TTC549 (cell line): ENCODE measurements around the gene ACTL7A.
"Not testable (repeated sequence)": the region's sequence is repeated elsewhere in the genome, so short reads cannot be mapped to it uniquely, and the experiment has no call there.

ENCODE experiments used
- FAIRE-seq: peaks from 2 replicates; lab custom pipeline; 2012; peaks lifted over from hg19 to GRCh38; lab: Jason Lieb, UNC

ACTL7A gene

GRCh38 chr9:108880738-108881316 is 18.8 kb downstream of the ACTL7A start:
- no peak for FAIRE-seq

- no peak for FAIRE-seq
Observed at GRCh38 chr9:108882052-108882888, 20.2 kb downstream of the ACTL7A start.

GRCh38 chr9:108883085-108883484 is 21.0 kb downstream of the ACTL7A start:
- FAIRE-seq, result no peak

GRCh38 chr9:108884701-108885100 is 22.6 kb downstream of the ACTL7A start:
- FAIRE-seq, result no peak

- no peak for FAIRE-seq
Observed at GRCh38 chr9:108885643-108886348, 23.7 kb downstream of the ACTL7A start.

- FAIRE-seq, result not testable (repeated sequence)
Observed at GRCh38 chr9:108886594-108887271, 24.7 kb downstream of the ACTL7A start.

- FAIRE-seq, result no peak
Observed at GRCh38 chr9:108889649-108890067, 27.6 kb downstream of the ACTL7A start.

GRCh38 chr9:108894225-108894997 is 32.3 kb downstream of the ACTL7A start:
- no peak for FAIRE-seq

GRCh38 chr9:108897324-108898096 is 35.4 kb downstream of the ACTL7A start:
- FAIRE-seq, result no peak

- FAIRE-seq, result not testable (repeated sequence)
Observed at GRCh38 chr9:108899023-108899695, 37.1 kb downstream of the ACTL7A start.

GRCh38 chr9:108900176-108900575 is 38.1 kb downstream of the ACTL7A start:
- FAIRE-seq, result no peak

GRCh38 chr9:108903420-108904103 is 41.5 kb downstream of the ACTL7A start:
- no peak for FAIRE-seq

- FAIRE-seq, result no peak
Observed at GRCh38 chr9:108904161-108904560, 42.1 kb downstream of the ACTL7A start.

GRCh38 chr9:108905494-108905893 is 43.4 kb downstream of the ACTL7A start:
- FAIRE-seq, result no peak

GRCh38 chr9:108910402-108910801 is 48.3 kb downstream of the ACTL7A start:
- FAIRE-seq, result no peak

- FAIRE-seq, result no peak
Observed at GRCh38 chr9:108910914-108911313, 48.8 kb downstream of the ACTL7A start.

- no peak for FAIRE-seq
Observed at GRCh38 chr9:108911820-108912219, 49.8 kb downstream of the ACTL7A start.
